Right renal pelvis (tissue), 4 donors: ENCODE results near the gene ADGRV1. TPM values are rescaled to one million over a fixed set of nuclear protein-coding genes. Genes with fewer than 3 reads are reported as not detected.

Experiments used
- DNase-seq, 4 donors: peaks; one replicate each; pipeline ENCODE4 v3.0.0-alpha.2; 2013; ENCODE audit warnings: low read depth in 4 of 4, low spot score in 3 of 4, missing footprints in 1 of 4
- polyA plus RNA-seq, 4 donors: library from polyadenylated mRNA; unstranded; fragments of 120-200 nt; gene quantifications; one replicate each; pipeline ENCODE4 v1.2.1, GENCODE V29; 2013; ENCODE audit not compliant: insufficient read length in 4 of 4

The ADGRV1 gene
- polyA plus RNA-seq, 4 donors: 8.6 to 12.6 (median 12.0) TPM

DNA sequence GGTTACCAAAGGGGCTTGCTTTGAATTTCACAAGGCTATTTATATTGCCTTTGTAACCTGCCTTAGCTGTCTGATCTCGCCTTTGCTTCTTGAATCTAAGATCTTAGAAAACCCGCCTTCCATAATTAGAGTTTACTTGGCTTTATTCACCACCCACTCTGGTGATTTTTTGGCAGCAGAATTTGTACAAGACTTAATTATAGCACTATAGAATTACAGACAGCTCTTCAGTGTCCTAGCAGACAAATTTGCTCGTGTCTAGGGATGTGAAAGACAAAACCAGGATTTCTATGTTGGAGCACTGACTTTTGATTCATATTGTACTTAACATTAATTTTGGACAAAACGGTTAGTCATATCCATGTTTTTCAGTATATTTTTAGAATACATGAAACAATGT, 306.6 kb downstream of the ADGRV1 start:
- DNase-seq: no peak

DNA sequence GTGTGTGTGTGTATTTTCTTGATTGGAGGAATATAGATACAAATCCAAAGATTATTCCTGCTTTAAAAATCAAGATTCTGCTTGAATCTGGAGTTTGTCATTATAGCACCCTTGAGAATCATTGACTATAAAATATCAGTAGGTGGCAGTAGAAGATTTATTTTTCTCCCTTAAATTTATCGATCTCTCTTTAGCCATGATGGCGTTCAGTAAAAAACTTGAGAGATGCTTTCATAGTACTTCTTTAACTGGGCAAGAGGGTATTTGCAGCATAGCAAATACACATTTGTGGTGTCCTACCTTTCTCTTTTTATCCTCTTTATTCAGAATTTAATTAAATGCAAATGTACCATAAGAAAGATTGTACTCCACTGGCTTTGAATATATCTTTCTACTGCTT, 307.7 kb downstream of the ADGRV1 start:
- DNase-seq: peak in 1 of 4 donors; percentile 21

DNA sequence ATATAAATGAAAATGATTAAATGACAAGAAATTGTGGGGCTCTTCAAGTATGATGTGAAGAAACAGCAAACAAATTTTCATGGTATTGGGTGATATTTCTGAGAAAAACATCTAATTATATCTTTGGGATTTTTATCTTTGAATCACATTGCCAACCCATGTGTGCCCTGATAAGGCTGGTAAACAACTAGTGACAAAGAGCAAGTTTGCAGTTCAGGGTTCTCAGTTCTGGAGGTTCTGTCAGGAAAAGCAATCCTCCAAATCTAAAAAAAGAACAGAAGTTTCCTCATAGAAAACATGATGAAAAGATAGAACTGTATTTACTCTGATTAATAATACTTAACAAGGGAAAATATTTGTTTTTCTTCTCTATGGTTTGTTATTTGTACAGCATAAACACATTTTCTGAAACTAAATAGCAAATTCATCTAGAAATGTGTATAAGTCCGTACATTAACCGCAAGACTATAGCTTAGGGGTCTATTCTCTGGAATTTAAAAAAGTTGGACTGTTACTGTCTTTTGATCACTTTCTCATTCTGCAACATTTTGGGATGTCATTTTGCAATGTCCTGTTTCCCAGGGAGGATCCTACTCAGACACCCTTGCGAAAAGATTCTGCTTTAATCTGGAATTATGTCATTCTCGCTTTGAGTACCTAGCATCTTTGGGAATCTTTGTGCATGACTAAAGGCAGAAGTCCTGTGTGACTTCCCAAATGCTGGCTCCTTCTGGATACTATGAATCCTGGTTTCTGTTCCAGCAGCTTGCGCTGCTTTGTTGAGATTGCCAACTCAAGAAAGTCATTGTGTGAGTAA, 308.5 kb downstream of the ADGRV1 start:
- DNase-seq: no peak

DNA sequence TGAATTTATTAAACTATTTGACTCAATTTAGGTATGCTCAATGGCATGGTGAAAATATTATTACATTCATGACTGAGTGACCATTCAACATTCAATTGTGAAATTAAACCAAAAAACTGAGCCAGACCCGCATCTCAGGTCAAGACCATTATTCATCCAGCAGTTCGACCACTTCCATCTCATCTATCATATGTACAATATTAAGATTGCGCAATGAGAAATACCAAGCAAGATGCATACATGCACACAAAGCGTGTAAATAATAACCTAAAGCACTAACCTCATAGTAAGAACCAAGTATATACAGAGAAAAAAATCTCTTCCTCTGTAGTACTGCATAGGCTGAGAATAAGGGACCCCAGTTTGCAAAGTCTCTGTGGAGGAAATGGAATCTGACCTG, 310.2 kb downstream of the ADGRV1 start:
- no peak for DNase-seq

DNA sequence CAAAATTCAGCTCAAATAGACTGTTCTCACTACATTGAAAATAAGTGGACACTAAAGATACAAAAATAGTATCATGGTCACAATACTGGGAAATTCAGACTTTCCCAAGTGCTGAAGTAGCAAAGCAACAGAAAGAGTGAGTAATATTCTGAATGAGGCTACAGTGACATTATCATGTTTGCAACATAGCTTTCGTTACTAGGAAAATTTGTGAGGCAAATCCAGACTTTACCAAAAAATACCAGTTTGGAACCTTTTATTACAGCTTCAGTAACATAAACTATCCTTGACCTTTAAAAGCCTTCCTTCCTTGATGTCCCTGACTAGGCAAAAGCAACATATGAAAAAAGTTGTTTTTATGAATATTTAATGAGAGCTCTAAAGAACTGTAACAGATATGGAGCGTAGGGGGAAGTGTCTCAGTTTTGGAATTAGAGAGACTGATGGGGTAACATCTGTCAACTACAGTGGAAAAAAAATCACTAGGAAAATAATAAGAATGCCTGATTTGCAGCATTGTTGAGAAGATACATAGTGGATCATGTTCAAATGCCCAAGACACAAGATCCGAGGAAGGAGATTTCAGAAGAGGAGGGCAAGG, 312.9 kb downstream of the ADGRV1 start:
- DNase-seq: no peak

DNA sequence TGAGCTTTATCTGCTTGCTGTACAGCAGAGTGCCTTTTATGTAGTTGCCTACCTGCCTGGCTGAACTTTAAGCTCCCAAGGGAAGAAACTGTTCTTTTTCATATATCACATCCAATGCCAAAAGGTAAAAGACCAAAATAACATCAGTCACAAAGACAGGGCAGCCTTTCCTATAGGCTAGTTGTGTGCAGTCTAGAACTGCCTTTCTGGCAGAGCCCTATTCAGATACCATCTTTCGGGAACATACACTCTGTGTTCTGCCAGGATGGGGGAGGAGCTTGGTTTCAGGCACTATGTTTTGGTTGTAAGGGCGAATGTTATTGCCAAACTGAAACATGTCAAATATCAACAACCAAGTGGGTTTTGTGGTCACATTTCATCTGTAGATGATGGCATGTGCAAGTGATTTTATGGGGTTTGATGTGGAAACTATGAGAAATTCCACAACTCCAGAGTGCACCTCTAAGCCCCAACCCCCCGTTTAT, 314.5 kb downstream of the ADGRV1 start:
- no peak for DNase-seq

DNA sequence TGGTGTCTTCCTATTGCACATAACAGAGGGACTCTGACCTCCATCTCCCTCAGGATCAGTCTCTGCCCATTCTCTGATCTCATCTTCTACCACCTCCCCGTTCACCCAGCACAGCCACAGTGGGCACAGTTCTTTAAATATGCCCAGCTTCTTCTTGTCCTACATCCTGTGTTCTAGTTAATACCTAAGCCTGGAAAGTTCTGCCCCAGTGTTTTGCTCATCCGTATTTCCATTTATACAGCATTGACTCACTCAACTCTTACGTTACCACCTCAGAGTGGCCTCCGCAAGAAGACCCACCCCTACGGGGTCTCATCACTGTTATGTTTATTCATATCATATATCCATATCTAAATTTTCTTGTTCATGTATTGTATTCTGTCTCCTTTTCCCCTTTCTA, 315.5 kb downstream of the ADGRV1 start:
- DNase-seq: no peak

DNA sequence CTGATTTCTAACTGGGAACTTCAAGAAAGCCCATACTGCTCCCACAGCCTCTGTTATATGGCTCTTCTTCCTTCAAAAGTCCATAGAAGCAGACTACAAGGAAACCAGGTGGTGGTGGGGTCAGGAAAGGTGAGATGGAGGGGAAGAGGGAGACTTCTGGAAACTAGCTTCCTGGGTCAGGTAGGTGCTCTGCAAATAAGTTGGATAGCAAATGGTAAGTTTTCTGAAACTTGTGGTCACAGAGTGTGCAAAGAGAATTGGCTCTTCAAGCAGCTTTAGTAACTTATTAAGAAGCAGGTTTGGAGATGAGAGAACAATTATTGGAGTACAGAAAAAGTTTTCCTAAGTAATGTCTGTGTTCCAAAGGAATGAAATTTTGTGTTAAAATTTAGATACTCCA, 316.9 kb downstream of the ADGRV1 start:
- no peak for DNase-seq

DNA sequence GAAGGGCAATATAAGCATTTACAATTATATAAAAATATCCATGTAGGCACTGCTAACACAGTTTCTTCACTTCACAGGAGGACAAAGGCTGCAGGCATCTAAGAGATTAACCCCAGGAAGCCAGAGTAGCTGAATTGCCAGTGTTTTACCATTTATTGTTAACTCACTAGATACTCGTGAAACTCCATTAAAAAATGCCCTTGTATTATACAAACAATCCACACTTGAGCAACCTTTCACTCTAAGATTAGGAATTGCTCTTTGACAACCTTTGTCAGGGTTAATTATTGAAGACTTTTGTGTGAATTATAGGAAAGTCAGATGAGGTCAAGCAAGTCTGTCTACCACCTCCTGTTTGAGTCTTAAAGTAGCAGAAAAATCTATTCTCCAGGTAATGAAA, 317.8 kb downstream of the ADGRV1 start:
- no peak for DNase-seq

DNA sequence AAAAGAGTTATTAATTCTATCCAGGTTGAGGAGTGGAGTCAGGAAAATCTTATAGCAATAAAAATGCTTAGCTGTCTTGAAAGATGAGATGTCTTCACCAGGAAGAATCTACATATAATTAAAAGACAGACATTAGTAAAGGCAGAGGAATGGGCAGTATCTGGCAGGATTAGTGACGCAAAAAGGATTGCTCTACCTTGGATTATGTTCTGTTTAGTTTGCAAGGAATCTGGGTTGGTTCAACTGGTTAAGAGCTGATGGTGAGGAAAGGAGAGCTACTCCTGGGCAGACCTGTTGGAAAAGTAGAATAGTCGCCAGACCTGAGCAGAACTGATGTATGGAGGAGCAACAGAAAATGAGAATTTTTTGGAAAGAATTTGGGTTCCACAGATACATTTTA, 318.5 kb downstream of the ADGRV1 start:
- no peak for DNase-seq

DNA sequence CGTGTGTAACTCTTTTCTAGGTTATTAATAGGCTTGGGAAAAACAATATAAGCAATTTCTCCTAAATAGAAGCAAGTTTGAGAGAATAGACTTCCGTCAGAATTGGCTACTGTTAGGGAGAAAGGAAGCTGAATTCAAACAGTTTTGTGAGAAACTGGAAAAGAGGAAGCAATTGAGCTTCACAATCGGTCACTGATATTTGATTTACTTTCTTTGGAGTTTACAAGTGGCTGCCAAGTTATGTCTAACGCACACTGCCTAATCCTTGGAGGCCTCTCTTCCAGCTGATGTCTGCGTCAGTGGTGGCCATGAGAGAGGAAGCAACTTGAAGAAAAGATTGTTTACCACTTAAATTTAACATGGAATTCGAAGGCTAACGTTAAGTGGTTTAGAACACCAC, 319.5 kb downstream of the ADGRV1 start:
- DNase-seq: no peak

DNA sequence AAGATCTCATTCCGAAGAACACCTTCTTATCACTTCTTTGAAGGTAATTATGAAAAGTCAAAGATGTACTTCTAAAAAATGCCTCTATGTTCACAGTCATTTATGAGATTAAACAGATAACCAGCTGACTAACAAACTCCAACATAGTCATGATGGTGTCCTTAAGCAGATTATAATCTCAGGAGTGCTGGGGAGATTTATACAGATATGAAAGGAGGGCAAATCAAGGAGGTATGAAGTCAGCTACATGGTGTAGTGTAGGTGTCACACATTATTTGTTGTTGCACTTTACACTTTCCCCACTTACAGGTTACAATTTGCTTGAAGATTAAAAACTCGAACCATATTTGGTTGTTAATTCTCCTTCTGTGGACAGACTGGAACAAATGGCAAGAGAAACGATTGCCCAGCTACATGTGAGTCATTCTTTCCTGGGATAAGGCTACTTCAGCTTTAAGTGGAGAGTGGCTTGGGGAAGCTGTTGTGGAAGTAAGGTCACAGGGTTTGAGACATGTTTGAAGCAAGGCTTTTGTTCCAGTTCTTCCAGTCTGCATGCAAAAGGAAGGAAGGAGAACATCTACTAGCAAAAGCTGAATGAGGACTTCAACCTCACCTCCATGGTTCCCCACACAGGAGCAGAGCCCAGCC, 320.1 kb downstream of the ADGRV1 start:
- no peak for DNase-seq

DNA sequence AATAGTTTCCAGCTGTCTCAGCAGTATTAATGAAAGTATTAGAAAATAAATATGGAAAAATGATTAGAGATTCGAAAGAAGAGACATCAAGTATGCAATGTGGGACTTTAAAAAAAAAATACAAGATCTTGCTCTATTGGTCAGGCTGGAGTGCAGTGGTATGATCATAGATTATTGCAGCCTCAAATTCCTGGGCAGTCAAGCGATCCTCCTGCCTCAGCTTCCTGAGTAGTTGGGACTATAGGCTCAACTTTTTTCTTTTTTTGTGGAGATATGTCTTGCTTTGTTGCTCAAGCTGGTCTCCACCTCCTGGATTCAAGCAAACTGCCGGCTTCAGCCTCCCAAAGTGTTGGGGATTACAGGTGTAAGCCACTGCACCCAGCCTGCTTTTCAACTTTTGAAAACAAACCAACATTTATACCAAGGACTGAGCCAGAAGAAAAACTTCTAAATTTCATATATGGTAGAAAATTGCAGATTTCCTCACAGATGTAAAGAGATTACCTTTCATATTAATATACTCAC, 323.1 kb downstream of the ADGRV1 start:
- DNase-seq: no peak

DNA sequence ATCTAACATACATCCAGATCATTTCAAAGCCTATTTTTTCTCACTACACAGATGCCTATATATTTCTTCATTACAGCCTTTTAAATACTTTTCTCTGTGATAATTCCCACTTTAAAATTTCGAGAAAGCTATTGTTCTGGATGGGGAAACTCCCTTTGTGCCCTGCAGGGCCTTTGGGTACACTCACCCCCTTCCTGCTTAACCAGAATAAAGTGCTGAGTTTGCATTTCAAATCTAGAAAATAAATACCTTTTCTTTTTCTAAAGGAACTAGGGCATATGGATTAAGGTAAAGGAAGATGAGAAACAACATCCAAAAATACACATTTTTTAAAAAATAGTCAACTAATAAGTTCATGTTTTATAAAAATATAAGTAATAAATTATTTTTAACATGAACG, 323.9 kb downstream of the ADGRV1 start:
- DNase-seq: no peak

DNA sequence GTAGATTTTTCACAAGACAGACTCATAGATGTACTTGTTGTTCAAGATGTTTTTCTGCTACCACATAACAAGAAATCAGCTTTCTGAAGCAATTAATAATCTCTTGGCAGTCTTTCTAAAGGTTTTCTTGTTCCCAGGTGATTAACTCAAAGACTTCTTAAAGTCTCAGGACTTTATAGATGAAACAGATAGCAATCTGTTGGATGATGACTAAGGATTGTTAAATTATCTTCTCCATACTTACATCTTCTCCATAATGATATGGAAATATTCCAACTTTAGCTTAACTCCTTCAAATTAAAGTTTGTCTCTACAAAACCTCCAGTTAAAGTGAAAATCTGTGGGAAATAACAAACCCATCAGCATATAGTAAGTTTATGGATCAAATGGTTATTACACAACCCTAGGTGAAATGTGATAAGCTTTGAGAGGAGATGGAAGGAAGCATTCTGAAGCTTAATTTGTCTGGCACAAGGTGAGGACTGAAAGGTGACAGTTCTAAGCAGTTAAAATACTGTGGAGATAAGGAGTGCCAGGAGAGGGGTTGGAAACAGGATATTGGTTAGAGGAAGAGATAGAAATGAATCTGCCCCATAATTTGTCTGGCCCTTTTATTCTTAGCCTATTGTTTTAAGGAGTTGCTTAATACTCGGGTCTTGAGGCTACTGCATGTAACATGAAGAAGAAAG, 326.7 kb downstream of the ADGRV1 start:
- DNase-seq: no peak

DNA sequence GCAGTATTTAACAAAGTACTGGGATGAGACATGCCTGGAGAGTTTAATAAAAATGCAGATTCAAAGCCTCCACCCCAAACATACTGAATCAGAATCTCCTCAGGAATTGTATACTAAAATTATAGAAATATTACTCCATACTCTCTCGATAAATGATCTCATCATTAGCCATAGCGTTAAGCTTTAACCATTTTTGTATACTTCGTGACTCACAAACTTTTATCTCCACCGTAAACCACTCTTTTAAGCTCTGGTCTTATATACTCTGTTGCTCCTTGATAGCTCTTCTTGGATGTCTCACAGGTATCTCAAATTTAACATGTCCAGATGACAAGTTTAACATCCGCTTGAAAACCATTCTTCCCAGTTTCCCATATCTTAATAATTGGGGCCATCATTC, 327.8 kb downstream of the ADGRV1 start:
- no peak for DNase-seq

DNA sequence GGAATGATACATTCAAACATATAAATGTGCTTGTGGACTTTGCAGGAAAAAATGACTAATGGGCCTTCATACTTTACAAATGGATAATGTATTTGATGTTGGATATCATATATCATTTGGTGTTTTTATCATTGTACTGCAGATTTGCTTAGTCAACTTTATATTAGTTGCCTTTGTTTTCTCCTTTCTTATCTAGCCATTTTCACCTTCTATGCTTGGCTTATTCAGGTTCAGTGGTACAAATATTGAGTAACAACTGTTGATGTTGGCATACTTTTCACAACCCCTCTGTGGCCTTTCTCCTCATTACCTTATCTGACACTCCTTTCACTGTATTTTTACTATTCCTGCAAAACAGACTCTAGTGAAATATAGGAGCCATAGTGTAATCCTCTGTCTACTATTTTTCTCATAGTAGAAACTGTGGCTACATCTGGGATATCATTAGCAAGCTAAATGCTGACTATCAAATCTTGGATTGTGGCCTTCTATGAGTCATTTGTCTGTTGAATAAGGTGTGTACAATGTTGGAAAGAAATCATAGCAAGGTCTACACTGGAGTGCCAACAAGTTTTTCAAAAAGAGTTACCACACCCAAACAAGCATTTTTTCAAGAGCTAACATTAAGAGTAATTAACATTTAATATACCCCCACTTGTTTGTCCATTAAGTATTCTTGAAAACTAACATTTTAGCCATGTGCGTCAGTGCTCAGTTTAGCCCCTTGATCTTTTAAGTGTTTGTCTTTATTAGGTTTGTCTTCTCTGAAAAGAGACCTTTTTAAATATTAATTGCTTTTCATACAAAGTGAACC, 330.1 kb downstream of the ADGRV1 start:
- DNase-seq: no peak

DNA sequence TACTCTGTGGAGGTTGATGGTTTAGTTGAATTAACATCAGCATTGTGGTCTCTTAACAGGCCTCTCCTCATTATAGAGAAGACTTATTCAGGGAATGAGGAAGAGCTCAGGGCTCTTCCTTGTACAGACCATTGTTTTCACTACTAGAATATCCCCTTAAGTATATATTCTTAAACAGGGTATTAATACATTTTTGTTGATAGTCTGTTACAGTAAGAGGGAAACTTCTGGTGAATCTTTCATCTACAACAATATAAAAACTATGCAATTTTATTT, 330.7 kb downstream of the ADGRV1 start:
- DNase-seq: no peak

DNA sequence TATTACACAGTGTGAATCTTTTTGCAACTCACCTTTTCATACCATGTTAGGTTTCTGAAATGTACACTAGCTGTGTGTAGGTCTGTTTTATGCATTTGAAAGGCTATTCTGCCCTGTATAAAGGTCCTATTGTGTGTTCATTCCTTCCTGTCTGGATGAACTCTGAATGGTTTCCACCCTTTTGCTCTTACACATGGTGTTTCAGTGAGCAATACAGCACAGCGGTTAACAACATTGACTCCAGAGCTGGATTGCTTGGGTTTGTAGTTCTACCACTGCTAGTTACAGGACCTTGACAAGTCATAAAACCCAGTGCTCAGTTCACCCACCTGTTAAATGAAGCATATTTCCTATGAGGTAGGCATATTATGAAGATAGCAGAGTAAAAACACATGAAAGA, 331.6 kb downstream of the ADGRV1 start:
- DNase-seq: no peak

DNA sequence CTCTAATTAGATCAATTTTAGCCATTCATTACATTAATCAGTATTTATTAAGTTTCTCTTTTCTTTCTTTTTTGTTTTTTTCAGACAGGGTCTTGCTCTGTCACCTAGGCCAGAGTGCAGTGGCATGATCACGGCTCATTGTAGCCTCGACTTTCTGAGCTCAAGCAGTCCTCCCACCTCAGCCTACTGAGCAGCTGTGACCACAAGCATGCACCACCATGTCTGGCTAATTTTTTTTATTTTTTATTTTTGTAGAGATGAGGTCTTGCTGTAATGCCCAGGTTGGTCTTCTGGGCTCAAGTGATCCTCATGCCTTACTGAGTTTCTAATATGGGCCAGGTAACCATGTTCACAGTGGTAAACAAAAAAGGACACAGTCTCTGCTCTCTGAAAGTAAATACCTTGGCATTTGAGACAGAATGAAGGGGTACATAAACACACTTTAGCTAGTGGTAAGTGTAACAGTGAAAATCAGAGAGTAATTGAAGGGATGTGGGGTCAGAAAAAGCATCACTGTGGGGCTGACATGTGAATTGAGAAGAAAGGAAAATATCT, 336.3 kb downstream of the ADGRV1 start:
- DNase-seq: no peak
